ENCODE measurements around the gene STK17B. TPM values are rescaled to one million over a fixed set of nuclear protein-coding genes. Genes with fewer than 3 reads are reported as not detected.

The STK17B gene
- total RNA-seq, 1 experiment from 2014 or later, result 16.9 TPM

DNA sequence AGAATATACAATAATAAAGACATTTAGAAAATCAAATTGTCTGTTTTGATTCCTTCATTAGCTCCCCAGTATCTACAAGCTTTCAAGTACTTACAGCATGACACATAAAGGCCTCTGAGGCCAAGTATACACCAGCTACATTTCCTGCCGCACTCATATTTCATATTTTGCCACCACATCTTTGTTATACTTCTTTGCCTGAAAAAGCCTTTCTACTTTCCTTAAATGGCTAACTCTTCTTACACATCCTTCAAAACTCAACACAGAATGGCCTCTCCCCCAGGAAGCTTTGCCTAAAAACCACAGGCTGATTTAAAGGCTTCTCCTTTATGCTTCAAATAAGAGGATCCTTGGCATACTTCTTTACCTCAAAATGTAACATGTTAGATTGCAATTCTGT, 4.5 kb downstream of the STK17B start:
- intact Hi-C loops (cut with micrococcal nuclease), result no loop called here
- ChIA-PET CTCF (no interaction called here), POLR2A (no interaction called here), RAD21 (ENCODE audit: low non-redundant PET in 1 of 2, low total read pairs in 2 of 2, uncharacterized antibody in 2 of 2, unreplicated experiment in 2 of 2) (no interaction called here)
- H3K36me3 ChIP-seq (ENCODE audit: control insufficient read depth in 1 of 2, insufficient read depth in 2 of 2, low read length in 2 of 2), result no peaks in the 10 kb centered on the region
- ATAC-seq (no peak), DNase-seq (ENCODE audit: low read depth, low spot score) (no peak)
- H3K27me3 ChIP-seq (ENCODE audit: insufficient read depth, low read length), result no peaks in the 10 kb centered on the region
- no peaks in the 10 kb centered on the region for H3K9me2 ChIP-seq (ENCODE audit: insufficient read depth)
- BruUV-seq (replicated peaks), result no TSS peak
- H4K20me1 ChIP-seq (ENCODE audit: insufficient read depth), result no peaks in the 10 kb centered on the region
- H3K9ac ChIP-seq (ENCODE audit: low read length), result no peak overlapping the region
- no peak overlapping the region for H3K4me2 ChIP-seq (ENCODE audit: low read length)
- H3K4me1 ChIP-seq (ENCODE audit: control insufficient read depth in 1 of 2, insufficient read depth in 2 of 2, low read length in 2 of 2), result peaks cover 4 to 23% of the 10 kb centered on the region in 2 experiments
- H3K9me3 ChIP-seq (ENCODE audit: control insufficient read depth in 1 of 2, insufficient read depth in 1 of 2, low read depth in 1 of 2, low read length in 2 of 2), result no peaks in the 10 kb centered on the region
- TF ChIP-seq TCF7L2 (IDR thresholded peaks at IDR 0.05; ENCODE audit: borderline replicate concordance, extremely low read depth, insufficient read depth, insufficient read length) (no peak), CEBPB (IDR thresholded peaks at IDR 0.05; ENCODE audit: low read depth) (no peak), EZH2phosphoT487 (IDR thresholded peaks at IDR 0.05; ENCODE audit: borderline replicate concordance) (no peak), EGR1 (IDR thresholded peaks at IDR 0.05; ENCODE audit: low read depth) (no peak), ZFX (IDR thresholded peaks at IDR 0.05) (no peak), FOSL1 (IDR thresholded peaks at IDR 0.05; ENCODE audit: low read depth) (no peak)
- TF ChIP-seq, protein P1, sequence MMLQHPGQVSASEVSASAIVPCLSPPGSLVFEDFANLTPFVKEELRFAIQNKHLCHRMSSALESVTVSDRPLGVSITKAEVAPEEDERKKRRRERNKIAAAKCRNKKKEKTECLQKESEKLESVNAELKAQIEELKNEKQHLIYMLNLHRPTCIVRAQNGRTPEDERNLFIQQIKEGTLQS (IDR thresholded peaks at IDR 0.05), result no peak
- H3K4me3 ChIP-seq (replicated peaks in 1 of 2; ENCODE audit: low read depth in 1 of 2, low read length in 2 of 2), result no peak overlapping the region
- no peak overlapping the region for H3K27ac ChIP-seq (ENCODE audit: low read depth, low read length)
- H2AFZ ChIP-seq (ENCODE audit: low read depth, low read length, poor library complexity, severe bottlenecking), result no peak overlapping the region
- H3K79me2 ChIP-seq (ENCODE audit: insufficient read depth, low read length), result peaks cover 81% of the 10 kb centered on the region

DNA sequence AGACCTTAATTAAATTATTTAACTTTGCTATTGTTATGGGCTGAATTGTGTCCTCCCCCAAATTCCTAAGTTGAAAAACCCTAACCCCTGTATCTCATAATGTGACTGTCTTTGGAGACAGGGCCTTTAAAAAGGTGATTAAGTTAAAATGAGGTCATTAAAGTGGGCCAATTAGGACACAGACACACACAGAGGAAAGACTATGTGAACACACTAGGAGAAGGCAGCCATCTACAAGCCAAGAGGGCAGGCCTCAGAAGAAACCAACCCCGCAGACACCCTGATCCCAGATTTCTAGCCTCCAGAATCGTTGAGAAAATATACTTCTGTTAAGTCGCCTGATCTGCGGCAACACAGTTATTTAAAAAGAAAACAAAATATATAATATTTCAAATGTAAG, 6.4 kb downstream of the STK17B start:
- no peak overlapping the region for H3K4me3 ChIP-seq (replicated peaks in 1 of 2; ENCODE audit: low read depth in 1 of 2, low read length in 2 of 2)
- no peaks in the 10 kb centered on the region for H4K20me1 ChIP-seq (ENCODE audit: insufficient read depth)
- DNase-seq (ENCODE audit: low read depth, low spot score), result no peak
- no peaks in the 10 kb centered on the region for H3K36me3 ChIP-seq (ENCODE audit: control insufficient read depth in 1 of 2, insufficient read depth in 2 of 2, low read length in 2 of 2)
- H2AFZ ChIP-seq (ENCODE audit: low read depth, low read length, poor library complexity, severe bottlenecking), result no peak overlapping the region
- H3K9ac ChIP-seq (ENCODE audit: low read length), result no peak overlapping the region
- RAD21 ChIA-PET (ENCODE audit: low non-redundant PET in 1 of 2, low total read pairs in 2 of 2, uncharacterized antibody in 2 of 2, unreplicated experiment in 2 of 2), result no interaction called here
- no peaks in the 10 kb centered on the region for H3K9me2 ChIP-seq (ENCODE audit: insufficient read depth)
- ATAC-seq, result no peak
- CTCF ChIA-PET, result no interaction called here
- no peak overlapping the region for H3K27ac ChIP-seq (ENCODE audit: low read depth, low read length)
- intact Hi-C loops (cut with micrococcal nuclease), result no loop called here
- no TSS peak for BruUV-seq (replicated peaks)
- peaks cover 73% of the 10 kb centered on the region for H3K79me2 ChIP-seq (ENCODE audit: insufficient read depth, low read length)
- H3K9me3 ChIP-seq (ENCODE audit: control insufficient read depth in 1 of 2, insufficient read depth in 1 of 2, low read depth in 1 of 2, low read length in 2 of 2), result no peaks in the 10 kb centered on the region
- peaks cover 11 to 29% of the 10 kb centered on the region in 2 experiments for H3K4me1 ChIP-seq (ENCODE audit: control insufficient read depth in 1 of 2, insufficient read depth in 2 of 2, low read length in 2 of 2)
- TF ChIP-seq, protein P1 (IDR thresholded peaks at IDR 0.05), result no peak
- TF ChIP-seq JUND (IDR thresholded peaks at IDR 0.05) (no peak), SIN3A (IDR thresholded peaks at IDR 0.05; ENCODE audit: low read depth) (no peak)
- H3K27me3 ChIP-seq (ENCODE audit: insufficient read depth, low read length), result no peaks in the 10 kb centered on the region
- POLR2A ChIA-PET, result no interaction called here
- H3K4me2 ChIP-seq (ENCODE audit: low read length), result no peak overlapping the region

All from HCT116 (cell line).